Measurements from ENCODE around the gene ANK3. TPM values are rescaled to one million over a fixed set of nuclear protein-coding genes. Genes with fewer than 3 reads are reported as not detected.

Gene ANK3
- total RNA-seq, 4 donors from 2014 or later, result 118 to 161 (median 151) TPM

DNA sequence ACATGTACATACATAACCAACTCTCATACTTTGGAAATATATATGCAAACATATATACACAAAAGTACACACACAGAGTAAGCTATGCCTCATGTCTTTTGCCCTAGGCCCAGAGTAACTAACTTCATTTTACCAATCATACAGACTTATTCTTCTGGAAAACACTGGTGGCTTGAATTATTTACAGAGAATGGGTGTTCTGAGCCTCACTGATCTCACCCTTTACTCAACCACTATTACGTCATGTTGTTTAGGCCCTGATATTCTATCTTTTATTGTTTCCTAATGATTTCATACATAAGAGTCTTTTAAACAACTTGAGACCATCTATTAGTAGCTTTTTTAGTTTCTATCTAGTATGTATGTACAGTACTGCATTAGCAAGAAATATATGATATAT is 43.0 kb downstream of the ANK3 start:
- TF ChIP-seq POLR2A (IDR thresholded peaks at IDR 0.05), result no peak
- TF ChIP-seq, protein P1, sequence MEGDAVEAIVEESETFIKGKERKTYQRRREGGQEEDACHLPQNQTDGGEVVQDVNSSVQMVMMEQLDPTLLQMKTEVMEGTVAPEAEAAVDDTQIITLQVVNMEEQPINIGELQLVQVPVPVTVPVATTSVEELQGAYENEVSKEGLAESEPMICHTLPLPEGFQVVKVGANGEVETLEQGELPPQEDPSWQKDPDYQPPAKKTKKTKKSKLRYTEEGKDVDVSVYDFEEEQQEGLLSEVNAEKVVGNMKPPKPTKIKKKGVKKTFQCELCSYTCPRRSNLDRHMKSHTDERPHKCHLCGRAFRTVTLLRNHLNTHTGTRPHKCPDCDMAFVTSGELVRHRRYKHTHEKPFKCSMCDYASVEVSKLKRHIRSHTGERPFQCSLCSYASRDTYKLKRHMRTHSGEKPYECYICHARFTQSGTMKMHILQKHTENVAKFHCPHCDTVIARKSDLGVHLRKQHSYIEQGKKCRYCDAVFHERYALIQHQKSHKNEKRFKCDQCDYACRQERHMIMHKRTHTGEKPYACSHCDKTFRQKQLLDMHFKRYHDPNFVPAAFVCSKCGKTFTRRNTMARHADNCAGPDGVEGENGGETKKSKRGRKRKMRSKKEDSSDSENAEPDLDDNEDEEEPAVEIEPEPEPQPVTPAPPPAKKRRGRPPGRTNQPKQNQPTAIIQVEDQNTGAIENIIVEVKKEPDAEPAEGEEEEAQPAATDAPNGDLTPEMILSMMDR (IDR thresholded peaks at IDR 0.05), result no peak
- H3K9me3 ChIP-seq, result no peaks in the 10 kb centered on the region
- peaks cover 0 to 3% (median 0%) of the 10 kb centered on the region in 4 donors for H3K4me1 ChIP-seq
- H3K4me3 ChIP-seq, result no peak overlapping the region
- no peak overlapping the region for H3K27ac ChIP-seq
- DNase-seq, result no peak
- no peaks in the 10 kb centered on the region for H3K27me3 ChIP-seq
- no peaks in the 10 kb centered on the region for H3K36me3 ChIP-seq

GRCh38 chr10:60343254-60343653 is 46.4 kb downstream of the ANK3 start:
- no peak for TF ChIP-seq POLR2A (IDR thresholded peaks at IDR 0.05)
- TF ChIP-seq, protein P1 (IDR thresholded peaks at IDR 0.05), result no peak
- H3K36me3 ChIP-seq, result no peaks in the 10 kb centered on the region
- H3K4me1 ChIP-seq, result no peaks in the 10 kb centered on the region
- H3K9me3 ChIP-seq, result no peaks in the 10 kb centered on the region
- H3K27me3 ChIP-seq, result no peaks in the 10 kb centered on the region
- H3K27ac ChIP-seq, result no peak overlapping the region
- no peak for DNase-seq
- H3K4me3 ChIP-seq, result no peak overlapping the region

GRCh38 chr10:60341969-60342368 is 47.7 kb downstream of the ANK3 start:
- Histone ChIP-seq H3K4me1 (no peaks in the 10 kb centered on the region), H3K4me3 (no peak overlapping the region), H3K27me3 (no peaks in the 10 kb centered on the region), H3K9me3 (no peaks in the 10 kb centered on the region), H3K27ac (no peak overlapping the region), H3K36me3 (no peaks in the 10 kb centered on the region)
- DNase-seq, result no peak
- TF ChIP-seq, protein P1 (IDR thresholded peaks at IDR 0.05), result no peak
- TF ChIP-seq POLR2A (IDR thresholded peaks at IDR 0.05), result no peak

- Histone ChIP-seq H3K4me3 (no peak overlapping the region), H3K36me3 (no peaks in the 10 kb centered on the region), H3K27ac (no peak overlapping the region), H3K27me3 (no peaks in the 10 kb centered on the region), H3K4me1 (no peaks in the 10 kb centered on the region), H3K9me3 (no peaks in the 10 kb centered on the region)
- no peak for DNase-seq
- TF ChIP-seq, protein P1 (IDR thresholded peaks at IDR 0.05), result no peak
- TF ChIP-seq POLR2A (IDR thresholded peaks at IDR 0.05), result no peak
These were observed 48.7 kb downstream of the ANK3 start for GRCh38 chr10:60340973-60341372.

DNA sequence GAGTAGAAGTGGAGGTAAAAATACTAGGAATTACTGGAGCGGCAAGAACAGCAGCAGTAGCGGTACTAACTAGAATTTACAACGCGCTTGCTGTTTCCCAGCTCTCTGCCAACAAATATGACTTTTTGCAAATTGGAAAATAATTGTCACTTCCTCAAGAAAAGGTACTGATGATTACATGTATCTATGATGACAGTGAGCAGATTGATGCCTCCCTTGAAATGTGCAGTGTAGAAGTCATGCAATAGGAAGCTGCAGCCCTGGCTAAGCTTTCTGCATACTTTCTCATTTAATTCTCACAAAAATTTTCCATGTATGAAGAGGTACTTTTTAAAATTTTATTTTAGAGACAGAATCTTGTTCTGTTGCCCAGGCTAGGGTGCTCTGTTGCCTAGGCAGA is 49.9 kb downstream of the ANK3 start:
- no peak for DNase-seq
- Histone ChIP-seq H3K4me3 (no peak overlapping the region), H3K4me1 (no peaks in the 10 kb centered on the region)

More for the DNA sequence above, 49.9 kb downstream of the ANK3 start:
- Histone ChIP-seq H3K9me3 (no peaks in the 10 kb centered on the region), H3K27me3 (no peaks in the 10 kb centered on the region), H3K36me3 (no peaks in the 10 kb centered on the region), H3K27ac (no peak overlapping the region)
- TF ChIP-seq, protein P1 (IDR thresholded peaks at IDR 0.05), result no peak
- TF ChIP-seq POLR2A (IDR thresholded peaks at IDR 0.05), result no peak
